OCI-LY3 (cell line): Measurements from ENCODE around the gene NYNRIN.

ENCODE experiments used
- H2AFZ ChIP-seq: fragments of 200-600, 300-600 bp; shearing (Covaris generic); 2 replicates; pipeline ENCODE4 v1.6.0; 2014; ENCODE audit warnings: antibody characterized with exemption, low read depth, low read length
- H3K27ac ChIP-seq: fragments of 200-600, 300-600 bp; sonication (generic); 2 replicates; pipeline ENCODE4 v1.5.1; 2014; ENCODE audit warnings: mild to moderate bottlenecking, low read length, moderate library complexity, mixed read lengths
- H3K27me3 ChIP-seq: fragments of 200-600, 300-600 bp; sonication (generic); 2 replicates; pipeline ENCODE4 v1.6.1; 2014; ENCODE audit warnings: low read depth, low read length, mixed read lengths
- H3K36me3 ChIP-seq: fragments of 200-600, 300-600 bp; sonication (generic); replicated peaks from 2 replicates; pipeline ENCODE3; 2014; ENCODE audit warnings: low read depth, low read length, mixed read lengths
- H3K4me1 ChIP-seq: fragments of 300-600, 200-600 bp; sonication (generic); 2 replicates; pipeline ENCODE4 v1.6.1; 2014; ENCODE audit warnings: low read length, mixed read lengths
- H3K4me2 ChIP-seq: fragments of 200-600, 300-600 bp; sonication (generic); 2 replicates; pipeline ENCODE4 v1.6.1; 2014; ENCODE audit warnings: low read length, mixed read lengths
- H3K4me3 ChIP-seq: fragments of 300-600, 200-600 bp; sonication (generic); 2 replicates; pipeline ENCODE4 v1.5.1; 2014; ENCODE audit warnings: antibody characterized with exemption, mild to moderate bottlenecking, low read length, moderate library complexity
- H3K79me2 ChIP-seq: fragments of 300-600, 200-600 bp; shearing (Covaris generic); 2 replicates; pipeline ENCODE4 v1.6.1; 2014; ENCODE audit warnings: mild to moderate bottlenecking, low read length, mixed read lengths
- H3K9ac ChIP-seq: fragments of 300-600, 200-600 bp; shearing (Covaris generic); 2 replicates; pipeline ENCODE4 v1.6.0; 2014; ENCODE audit warnings: mild to moderate bottlenecking, low read length, moderate library complexity
- H3K9me3 ChIP-seq: fragments of 200-600, 300-600 bp; shearing (Covaris generic); 2 replicates; pipeline ENCODE4 v1.6.1; 2014; ENCODE audit warnings: low read length, mixed read lengths; ENCODE audit not compliant: insufficient read depth
- H4K20me1 ChIP-seq: fragments of 200-600, 300-600 bp; sonication (generic); 2 replicates; pipeline ENCODE4 v1.6.1; 2016; ENCODE audit warnings: low read length, mixed read lengths; ENCODE audit not compliant: insufficient read depth
- EZH2phosphoT487 ChIP-seq: fragments of 200-600 bp; shearing (Covaris generic); IDR thresholded peaks from 2 replicates; pipeline ENCODE4 v1.6.1; 2018; ENCODE audit warnings: antibody characterized with exemption, mixed run types, low read depth
- TF ChIP-seq, protein P1 (sequence below): fragments of 200-600, 300-600 bp; sonication (generic); IDR thresholded peaks from 2 replicates; pipeline ENCODE4 v1.5.1; 2014; ENCODE audit warnings: antibody characterized with exemption, low read length, low read depth

NYNRIN gene

DNA sequence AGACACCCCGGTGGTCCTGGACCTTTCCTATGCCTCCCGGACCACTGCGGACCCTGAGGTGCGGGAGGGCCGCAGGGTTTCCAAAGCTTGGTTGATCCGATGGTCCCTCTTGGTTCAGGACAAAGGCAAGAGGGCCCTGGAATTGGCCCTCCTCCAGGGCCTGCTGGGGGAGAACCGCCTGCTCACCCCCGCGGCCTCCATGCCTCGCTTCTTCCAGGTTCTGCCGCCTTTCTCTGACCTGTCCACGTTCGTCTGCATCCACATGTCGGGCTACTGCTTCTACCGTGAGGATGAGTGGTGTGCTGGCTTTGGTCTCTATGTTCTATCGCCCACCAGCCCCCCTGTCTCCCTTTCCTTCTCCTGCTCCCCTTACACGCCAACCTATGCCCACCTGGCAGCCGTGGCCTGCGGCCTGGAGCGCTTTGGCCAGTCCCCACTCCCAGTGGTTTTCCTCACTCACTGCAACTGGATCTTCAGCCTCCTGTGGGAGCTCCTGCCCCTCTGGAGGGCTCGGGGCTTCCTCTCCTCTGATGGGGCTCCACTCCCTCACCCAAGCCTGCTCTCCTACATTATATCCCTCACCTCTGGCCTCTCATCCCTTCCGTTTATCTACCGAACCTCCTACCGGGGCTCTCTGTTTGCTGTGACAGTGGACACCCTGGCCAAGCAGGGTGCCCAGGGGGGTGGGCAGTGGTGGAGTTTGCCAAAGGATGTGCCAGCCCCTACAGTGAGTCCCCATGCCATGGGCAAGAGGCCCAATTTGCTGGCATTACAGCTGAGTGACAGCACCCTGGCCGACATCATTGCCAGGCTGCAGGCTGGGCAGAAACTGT, 16.8 kb downstream of the NYNRIN start:
- H3K4me2 ChIP-seq, result no peak overlapping the region
- no peaks in the 10 kb centered on the region for H3K79me2 ChIP-seq
- H3K4me3 ChIP-seq, result no peak overlapping the region
- H4K20me1 ChIP-seq, result no peaks in the 10 kb centered on the region
- no peak overlapping the region for H3K27ac ChIP-seq
- no peaks in the 10 kb centered on the region for H3K9me3 ChIP-seq
- TF ChIP-seq, protein P1, sequence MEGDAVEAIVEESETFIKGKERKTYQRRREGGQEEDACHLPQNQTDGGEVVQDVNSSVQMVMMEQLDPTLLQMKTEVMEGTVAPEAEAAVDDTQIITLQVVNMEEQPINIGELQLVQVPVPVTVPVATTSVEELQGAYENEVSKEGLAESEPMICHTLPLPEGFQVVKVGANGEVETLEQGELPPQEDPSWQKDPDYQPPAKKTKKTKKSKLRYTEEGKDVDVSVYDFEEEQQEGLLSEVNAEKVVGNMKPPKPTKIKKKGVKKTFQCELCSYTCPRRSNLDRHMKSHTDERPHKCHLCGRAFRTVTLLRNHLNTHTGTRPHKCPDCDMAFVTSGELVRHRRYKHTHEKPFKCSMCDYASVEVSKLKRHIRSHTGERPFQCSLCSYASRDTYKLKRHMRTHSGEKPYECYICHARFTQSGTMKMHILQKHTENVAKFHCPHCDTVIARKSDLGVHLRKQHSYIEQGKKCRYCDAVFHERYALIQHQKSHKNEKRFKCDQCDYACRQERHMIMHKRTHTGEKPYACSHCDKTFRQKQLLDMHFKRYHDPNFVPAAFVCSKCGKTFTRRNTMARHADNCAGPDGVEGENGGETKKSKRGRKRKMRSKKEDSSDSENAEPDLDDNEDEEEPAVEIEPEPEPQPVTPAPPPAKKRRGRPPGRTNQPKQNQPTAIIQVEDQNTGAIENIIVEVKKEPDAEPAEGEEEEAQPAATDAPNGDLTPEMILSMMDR, result no peak
- no peak for TF ChIP-seq EZH2phosphoT487
- H3K9ac ChIP-seq, result no peak overlapping the region
- no peaks in the 10 kb centered on the region for H3K4me1 ChIP-seq
- no peaks in the 10 kb centered on the region for H3K27me3 ChIP-seq
- H2AFZ ChIP-seq, result no peak overlapping the region
- no peaks in the 10 kb centered on the region for H3K36me3 ChIP-seq

DNA sequence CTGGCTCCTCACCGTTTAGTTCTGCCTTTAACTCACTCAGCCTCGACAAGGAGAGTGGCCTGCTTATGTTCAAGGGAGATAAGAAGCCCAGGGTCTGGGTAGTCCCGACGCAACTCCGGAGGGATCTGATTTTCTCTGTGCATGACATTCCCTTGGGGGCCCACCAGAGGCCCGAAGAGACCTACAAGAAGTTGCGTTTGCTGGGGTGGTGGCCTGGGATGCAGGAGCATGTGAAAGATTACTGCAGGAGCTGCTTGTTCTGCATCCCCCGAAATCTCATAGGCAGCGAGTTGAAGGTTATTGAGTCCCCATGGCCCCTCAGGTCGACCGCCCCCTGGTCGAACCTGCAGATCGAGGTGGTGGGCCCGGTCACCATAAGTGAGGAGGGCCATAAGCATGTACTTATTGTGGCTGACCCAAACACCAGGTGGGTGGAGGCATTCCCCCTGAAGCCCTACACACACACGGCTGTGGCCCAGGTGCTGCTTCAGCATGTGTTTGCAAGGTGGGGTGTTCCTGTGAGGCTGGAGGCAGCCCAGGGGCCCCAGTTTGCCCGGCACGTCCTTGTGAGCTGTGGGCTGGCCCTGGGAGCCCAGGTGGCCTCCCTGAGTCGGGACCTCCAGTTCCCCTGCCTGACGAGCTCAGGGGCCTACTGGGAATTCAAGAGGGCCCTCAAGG, 17.6 kb downstream of the NYNRIN start:
- TF ChIP-seq, protein P1, result no peak
- no peak for TF ChIP-seq EZH2phosphoT487
- H3K36me3 ChIP-seq, result no peaks in the 10 kb centered on the region
- no peaks in the 10 kb centered on the region for H4K20me1 ChIP-seq
- H3K79me2 ChIP-seq, result no peaks in the 10 kb centered on the region
- no peak overlapping the region for H2AFZ ChIP-seq
- H3K9ac ChIP-seq, result no peak overlapping the region
- no peaks in the 10 kb centered on the region for H3K4me1 ChIP-seq
- H3K27ac ChIP-seq, result no peak overlapping the region
- no peak overlapping the region for H3K4me2 ChIP-seq
- no peak overlapping the region for H3K4me3 ChIP-seq
- H3K27me3 ChIP-seq, result no peaks in the 10 kb centered on the region
- H3K9me3 ChIP-seq, result no peaks in the 10 kb centered on the region

DNA sequence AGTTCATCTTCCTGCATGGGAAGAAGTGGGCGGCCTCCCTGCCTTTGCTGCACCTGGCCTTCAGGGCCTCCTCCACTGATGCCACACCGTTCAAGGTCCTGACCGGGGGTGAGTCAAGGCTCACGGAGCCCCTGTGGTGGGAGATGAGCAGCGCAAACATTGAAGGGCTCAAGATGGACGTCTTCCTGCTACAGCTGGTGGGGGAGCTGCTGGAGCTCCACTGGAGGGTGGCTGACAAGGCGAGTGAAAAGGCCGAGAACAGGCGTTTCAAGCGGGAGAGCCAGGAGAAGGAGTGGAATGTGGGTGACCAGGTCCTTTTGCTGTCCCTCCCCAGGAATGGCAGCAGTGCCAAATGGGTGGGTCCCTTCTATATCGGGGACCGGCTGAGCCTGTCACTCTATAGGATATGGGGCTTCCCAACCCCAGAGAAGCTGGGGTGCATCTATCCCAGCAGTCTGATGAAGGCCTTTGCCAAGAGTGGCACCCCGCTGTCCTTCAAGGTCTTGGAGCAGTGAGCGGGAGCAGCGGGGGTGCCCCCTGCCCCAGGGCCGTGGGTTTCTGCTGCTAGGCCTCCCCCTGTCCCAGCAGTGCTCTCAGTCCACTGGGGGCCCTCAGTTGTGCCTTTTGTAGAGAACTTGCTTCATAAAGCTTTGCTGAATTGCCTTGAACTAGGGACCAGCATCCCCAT, 18.3 kb downstream of the NYNRIN start:
- Histone ChIP-seq H3K36me3 (no peaks in the 10 kb centered on the region), H3K4me3 (no peak overlapping the region), H4K20me1 (no peaks in the 10 kb centered on the region), H3K9ac (no peak overlapping the region), H3K27ac (no peak overlapping the region), H2AFZ (no peak overlapping the region), H3K4me1 (no peaks in the 10 kb centered on the region), H3K4me2 (no peak overlapping the region), H3K27me3 (no peaks in the 10 kb centered on the region), H3K79me2 (no peaks in the 10 kb centered on the region), H3K9me3 (no peaks in the 10 kb centered on the region)
- TF ChIP-seq, protein P1, result no peak
- TF ChIP-seq EZH2phosphoT487, result no peak
